Stimulated activated CD8-positive, alpha-beta memory T cell treated with anti-CD3 and anti-CD28 coated beads, Interleukin-7, amount 100 ng/mL, for 24 hours (primary cell): ENCODE results near the gene SGCD.

ENCODE experiments used
- DNase-seq: peaks from one replicate; pipeline ENCODE4 v3.0.0-alpha.2; 2020; ENCODE audit warnings: low read depth

Gene SGCD

DNA sequence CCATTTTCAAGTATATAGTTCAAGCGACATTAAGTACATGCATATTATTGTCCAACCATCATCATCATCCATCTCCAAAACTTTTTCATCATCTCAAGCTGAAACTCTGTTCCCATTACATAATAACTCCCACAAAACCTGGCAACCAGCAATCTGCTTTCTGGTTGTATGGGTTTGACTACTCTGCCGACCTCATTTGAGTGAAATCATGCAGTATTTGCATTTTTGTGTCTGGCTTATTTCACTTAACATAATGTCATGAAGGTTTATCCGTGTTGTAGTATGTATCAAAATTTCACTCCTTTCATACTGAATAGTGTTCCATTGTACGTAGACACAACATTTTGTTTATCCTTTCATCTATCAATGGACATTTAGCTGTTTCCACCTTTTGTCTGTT is 74.8 kb downstream of the SGCD start:
- no peak for DNase-seq

DNA sequence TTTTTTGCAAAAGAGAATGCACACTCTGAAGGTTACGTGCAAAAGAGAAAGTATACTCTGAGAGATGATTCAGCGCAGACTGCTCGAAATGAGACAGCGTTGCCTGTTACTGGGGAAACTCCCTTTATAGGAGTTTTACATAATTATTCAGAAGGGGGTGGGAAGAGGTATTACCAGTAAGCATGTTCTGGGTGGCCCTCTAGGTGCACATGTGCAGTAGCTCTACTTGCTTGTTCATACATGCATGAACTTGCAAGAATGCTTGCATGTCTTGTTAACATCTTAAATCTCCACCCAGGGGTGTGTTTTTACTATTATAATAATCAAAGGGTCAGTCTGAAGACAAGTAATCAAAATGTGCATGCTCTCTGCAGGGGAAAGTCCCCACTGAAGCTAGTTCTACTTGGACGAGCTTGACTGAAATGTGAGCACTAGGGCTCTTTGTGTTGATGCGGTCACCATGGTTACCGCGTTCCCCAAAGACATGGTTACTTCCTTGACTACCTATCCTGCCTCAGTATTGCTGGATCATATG is 75.5 kb downstream of the SGCD start:
- no peak for DNase-seq

DNA sequence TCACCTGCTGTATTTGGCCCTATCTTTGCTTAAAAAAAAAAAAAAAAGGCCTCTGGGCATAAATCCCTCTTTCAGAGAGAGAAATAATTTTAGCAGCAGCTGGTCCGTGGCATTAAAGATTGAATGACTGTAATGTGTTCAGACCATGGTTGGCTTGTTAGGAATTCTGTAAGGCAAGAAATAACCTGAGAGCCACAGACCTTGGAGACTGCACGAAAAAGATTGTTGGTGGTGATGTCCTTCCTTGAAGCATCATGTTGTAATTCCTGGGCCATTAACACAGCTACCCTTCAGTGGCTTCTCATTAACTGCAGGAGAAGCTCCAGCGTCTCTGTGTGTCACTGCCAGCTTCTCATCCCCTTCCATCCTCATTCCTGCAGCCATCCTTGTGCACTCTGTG is 79.0 kb downstream of the SGCD start:
- no peak for DNase-seq

DNA sequence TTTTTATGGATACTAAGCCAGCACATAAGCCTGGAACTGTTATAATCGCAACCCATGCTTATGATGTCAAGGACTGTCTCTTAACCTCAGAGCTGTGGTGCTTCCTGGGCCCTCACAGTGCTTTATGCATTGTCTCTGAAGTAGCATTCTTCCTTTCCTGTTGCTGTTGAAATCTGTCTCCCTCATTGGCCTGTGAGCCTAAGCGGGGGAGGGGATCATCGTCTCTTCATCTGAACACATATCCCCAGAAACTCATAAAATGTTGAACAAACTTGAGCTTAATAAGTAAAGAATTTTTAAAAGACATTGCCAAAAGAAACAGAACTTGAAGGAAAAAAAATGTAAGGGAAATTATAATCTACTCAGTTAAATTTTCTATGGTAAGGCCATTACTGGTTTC is 80.3 kb downstream of the SGCD start:
- DNase-seq, result no peak

DNA sequence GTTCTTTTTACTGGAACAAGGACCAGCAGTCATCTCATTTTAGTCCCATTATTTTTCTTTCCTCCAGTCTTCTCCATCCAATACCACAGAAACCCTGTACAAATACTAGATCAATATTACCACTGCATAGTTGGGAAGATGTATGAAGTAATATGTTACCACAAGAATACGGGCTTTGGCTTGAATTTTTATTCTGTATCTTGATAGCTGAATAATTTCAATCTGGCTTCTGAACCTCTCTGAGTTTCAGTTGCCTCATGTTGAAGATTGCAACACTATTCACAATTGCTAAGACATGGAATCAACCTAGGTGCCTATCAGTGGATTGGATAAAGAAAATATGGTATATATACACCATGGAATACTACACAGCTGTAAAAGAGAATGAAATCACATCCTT is 82.9 kb downstream of the SGCD start:
- DNase-seq, result no peak

DNA sequence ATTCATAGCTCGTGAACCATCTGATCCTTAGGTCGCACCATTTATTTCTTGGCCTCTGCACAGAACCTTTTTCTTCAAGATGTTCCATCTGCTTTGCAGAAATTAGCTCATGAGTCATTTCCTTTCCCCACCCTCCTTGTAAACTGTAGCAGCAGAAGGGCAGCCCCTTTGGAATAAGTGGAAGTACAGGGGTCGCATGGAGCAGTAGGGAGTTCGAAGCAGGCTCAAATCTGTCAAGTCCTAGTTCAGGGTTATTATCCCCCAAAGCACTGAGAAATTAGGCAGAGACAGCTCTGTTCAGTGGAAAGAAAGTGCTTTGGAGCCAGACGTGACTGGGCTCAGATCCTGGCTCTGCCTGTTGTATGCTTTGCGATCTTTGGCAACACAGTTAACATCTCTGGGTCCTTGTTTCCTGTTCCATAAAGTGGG is 84.2 kb downstream of the SGCD start:
- DNase-seq, result no peak

GRCh38 chr5:156411957-156412356 is 85.0 kb downstream of the SGCD start:
- DNase-seq, result no peak

DNA sequence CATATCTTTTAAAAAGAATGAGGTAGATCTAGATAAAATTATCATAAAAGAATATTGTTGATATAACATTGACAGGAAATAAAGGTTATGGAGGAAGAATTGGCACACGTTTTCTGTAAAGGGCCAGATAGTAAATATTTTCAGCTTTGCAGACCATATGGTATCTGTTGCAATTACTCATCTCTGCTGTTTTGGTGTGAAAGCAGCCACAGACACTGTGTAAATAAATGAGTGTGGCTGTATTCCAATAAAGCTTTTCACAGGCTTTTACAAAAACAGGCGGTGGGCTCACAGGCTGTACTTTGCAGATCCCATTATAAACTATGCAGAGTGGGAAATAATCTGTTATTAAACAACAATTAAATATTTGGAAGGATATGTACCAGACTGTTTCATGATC is 87.4 kb downstream of the SGCD start:
- DNase-seq, result no peak

DNA sequence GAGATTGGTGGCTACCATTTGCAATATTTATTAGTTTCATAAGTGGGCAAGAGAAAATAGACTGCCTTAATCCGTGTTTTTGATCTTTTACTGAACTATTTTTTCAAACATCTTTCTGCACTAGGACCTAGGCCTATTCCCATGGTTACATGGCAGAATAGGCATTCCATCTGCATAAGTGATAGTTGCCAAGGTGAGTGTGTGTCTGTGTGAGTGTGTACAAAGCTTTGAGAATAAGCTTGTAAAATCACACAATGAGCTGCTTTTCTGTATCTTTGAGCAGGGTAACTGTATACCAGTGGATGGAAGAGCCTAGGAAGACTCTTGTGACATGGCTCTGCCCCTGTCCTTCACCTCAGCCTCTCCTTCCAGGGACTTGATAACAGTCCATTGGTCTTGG is 92.7 kb downstream of the SGCD start:
- no peak for DNase-seq

GRCh38 chr5:156420665-156421064 is 93.7 kb downstream of the SGCD start:
- no peak for DNase-seq

DNA sequence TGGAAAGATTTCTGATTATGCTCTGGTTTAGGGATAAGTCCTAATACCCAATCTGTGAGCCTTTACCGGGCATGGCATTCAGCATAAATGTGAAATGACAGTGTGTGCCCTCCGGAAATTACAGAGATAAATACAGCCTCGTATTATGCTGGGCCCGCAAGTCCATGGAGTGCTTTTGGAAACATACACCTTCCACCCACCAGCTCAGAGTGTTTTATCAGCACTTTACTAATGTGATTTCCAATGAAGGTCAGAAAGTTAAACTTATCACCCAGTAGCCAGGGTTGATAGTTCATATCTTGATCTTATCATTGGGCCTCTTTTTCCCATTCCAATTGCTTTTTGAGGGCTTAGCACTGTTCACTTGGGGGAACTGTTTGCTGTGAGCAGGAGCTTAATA is 94.8 kb downstream of the SGCD start:
- no peak for DNase-seq

- no peak for DNase-seq
Measured at GRCh38 chr5:156423597-156423996, 96.6 kb downstream of the SGCD start.

- DNase-seq, result no peak
Measured at GRCh38 chr5:156427315-156427714, 100.4 kb downstream of the SGCD start.

- no peak for DNase-seq
Measured at GRCh38 chr5:156431956-156432829, 105.2 kb downstream of the SGCD start.

DNA sequence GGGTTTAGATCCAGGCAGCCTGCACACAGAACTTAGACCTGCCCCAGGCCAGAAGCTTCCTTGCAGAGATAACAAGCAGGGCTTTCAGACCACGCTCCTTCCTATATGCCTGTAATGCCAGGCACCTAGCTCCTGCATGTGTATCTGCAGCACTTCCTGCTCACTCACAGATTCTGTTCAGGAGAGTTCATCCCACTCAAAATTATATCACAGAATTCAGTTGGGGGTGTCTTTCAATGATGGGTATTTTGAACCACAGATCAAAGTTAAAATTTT is 105.8 kb downstream of the SGCD start:
- no peak for DNase-seq

- DNase-seq, result no peak
Measured at GRCh38 chr5:156434471-156434870, 107.5 kb downstream of the SGCD start.

- DNase-seq, result no peak
Measured at GRCh38 chr5:156435101-156435500, 108.1 kb downstream of the SGCD start.

DNA sequence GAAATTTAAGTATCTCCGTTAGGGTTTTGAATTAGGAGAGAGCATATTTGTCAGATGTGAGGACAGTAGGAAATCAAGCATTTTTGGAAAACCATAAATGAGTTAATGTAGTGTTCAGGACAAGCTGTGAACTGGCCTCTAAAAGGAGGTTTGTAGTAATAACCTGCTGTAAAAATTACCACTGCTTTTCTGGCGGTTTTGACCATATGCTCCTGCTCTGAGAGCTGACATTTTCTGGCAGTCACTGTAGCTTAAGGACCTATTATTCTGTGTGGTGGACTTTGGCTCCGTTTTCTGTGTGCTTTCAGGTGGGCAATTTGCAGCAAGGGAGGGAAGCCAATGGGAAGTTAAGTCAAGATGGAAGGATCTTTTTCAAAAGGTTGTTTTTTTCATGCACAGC is 111.1 kb downstream of the SGCD start:
- DNase-seq, result no peak

DNA sequence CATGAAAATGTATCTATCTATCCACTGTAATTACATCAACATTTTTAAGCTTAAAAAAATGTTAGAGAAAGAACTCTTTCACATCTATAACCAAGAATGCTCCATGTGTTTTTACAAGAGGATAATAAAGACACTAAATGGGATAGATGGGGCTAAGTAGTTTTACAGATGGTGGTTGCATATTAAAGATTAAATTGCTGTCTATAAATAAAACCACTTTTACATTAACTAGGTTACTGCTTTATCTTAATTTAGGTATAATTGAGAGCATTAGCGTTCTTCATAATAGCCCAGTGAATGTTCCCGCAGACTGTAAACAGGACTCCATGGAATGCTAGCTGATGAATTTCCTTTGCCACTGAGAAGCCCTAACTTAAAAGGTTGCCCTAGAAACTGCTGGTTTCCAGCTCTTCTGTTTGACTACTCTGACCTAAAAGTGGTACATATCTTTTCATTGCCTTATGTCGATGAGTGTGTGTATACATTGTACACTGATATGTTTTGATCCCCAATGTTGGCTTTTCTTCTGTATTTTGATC is 117.9 kb downstream of the SGCD start:
- no peak for DNase-seq

DNA sequence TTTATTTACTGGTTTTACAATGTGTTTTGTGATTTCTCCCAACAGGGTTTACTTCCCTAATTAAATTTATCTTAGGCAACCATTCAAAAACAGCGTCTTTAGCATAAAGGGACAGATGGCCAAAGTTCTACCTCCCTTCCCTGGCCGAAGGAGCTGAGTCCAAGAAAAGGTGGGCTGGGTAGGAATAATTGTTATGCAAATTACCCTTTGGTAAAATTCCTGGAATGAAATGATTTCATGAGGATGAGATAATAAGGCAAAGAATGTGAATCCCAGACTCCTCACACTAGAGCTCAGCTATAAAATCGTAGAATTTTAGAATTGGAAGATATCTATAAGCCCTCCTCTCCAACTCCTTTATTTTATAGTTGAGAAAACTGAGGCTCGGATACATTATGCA is 119.6 kb downstream of the SGCD start:
- DNase-seq, result no peak

DNA sequence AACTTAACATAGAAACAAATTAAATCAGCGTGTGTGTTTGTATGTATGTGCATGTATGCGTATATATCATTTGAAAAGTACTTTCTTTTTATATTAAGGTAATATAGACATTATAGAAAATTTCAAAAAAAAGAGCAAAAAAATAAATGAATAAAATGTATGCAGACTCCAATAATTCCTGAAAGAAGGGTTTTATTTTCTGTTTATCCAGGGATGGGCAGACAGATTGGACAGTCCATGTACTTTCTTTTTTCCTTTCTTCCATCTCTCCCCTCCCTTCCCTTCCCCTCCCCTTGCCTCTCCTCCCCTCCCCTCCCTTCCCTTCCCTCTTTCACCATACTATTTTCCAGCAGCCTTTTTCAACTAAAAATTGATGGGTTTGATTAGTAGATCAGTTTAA is 123.8 kb downstream of the SGCD start:
- no peak for DNase-seq

DNA sequence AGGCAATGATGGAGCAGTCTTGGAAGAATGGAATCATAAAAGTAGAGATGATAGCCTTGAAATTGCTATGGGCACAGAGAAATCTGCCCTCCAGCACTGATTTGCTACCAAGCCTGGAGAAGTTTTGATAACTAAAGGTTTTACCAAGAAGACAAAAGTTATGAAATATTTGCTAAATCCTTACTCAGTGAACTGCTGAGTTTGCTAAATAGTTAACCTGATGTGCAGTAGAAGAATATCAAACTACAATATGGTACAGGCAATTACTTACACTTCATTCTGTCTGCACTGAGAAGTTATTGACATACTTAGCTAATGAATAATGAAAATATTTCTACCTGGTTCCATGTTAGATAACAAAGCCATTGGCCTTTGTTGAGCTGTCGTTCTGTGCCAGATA is 124.5 kb downstream of the SGCD start:
- no peak for DNase-seq

DNA sequence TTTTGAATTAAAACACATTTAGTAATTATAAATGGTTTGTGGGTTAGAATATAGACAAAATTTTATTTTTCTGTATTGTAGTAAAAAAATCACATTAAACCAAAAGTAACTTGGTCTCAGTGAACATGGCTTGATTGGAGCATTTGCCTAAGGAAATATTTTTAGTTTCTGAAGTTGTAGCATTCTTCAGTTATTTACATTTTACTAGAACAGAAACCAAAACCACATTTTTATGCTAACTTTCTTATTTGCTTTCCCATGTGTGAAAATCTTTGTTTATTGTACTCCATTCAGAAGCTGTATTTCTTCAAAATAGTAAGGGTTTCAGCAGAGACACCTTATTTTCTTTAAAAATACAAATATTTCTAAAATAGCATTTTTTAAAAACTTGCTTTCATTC is 129.9 kb downstream of the SGCD start:
- no peak for DNase-seq

GRCh38 chr5:156459812-156460385 is 132.9 kb downstream of the SGCD start:
- DNase-seq, result no peak
